ENCODE measurements around the gene RSBN1L. TPM values are rescaled to one million over a fixed set of nuclear protein-coding genes. Genes with fewer than 3 reads are reported as not detected.
"Not testable (repeated sequence)": the region's sequence is repeated elsewhere in the genome, so short reads cannot be mapped to it uniquely, and the experiment has no call there.

Gene RSBN1L
- total RNA-seq, 2 donors from 2014 or later = 20.1 to 25.5 TPM

DNA sequence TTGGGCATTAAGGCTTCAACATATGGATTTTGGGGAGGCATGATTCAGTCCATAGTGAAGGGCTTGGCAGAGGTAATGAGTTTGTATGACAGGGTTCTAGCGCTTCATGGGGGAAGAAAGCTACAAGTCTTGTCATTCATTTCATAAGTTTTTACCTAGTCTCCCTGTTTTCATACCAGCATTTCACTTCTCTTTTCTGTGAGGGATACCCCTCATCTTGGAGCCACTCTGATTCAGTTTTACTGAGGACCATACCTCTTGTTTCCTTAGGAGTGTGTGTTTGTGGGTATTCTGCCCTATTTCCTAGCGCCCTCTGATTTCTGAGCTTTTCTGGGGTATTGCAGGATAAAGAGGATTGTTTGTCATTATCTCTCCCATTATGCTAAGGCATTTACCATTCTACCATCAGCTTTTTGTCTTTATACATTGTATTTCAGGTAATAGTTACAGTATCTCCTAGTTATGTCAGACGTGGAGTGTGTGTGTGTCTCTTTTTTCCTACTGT is 6.8 kb downstream of the RSBN1L start:
- Histone ChIP-seq H3K27ac (no peak overlapping the region), H3K4me1 (peaks cover 3% of the 10 kb centered on the region), H3K36me3 (no peaks in the 10 kb centered on the region), H3K27me3 (no peaks in the 10 kb centered on the region), H3K9me3 (no peaks in the 10 kb centered on the region), H3K4me3 (no peak overlapping the region), H3K9ac (ENCODE audit: low read depth in 2 of 2, low read length in 2 of 2) (no peak overlapping the region)
- no peak for DNase-seq
- intact Hi-C loops (cut with DNase I) = loop anchor here (10.0 kb wide), 1 partner anchor 52 kb away; no protein-coding TSS in a partner anchor
- TF ChIP-seq CTCF (IDR thresholded peaks at IDR 0.05) = no peak

DNA sequence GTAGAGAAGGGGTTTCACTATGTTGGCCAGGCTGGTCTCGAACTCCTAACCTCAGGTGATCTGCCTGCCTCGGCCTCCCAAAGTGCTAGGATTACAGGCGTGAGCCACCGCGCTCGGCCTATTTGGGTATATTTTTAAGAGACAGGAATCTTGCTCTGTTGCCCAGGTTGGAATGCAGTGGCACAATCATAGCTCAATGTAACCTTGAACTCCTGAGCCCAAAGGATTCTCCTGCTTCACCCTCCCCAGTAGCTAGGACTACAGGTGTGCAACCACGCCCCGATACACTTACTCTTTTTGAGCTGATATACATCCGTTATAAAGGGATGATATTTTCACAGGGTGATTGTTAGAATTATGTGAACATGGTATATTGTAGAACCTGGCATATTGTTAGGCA is 7.4 kb downstream of the RSBN1L start:
- intact Hi-C loops (cut with DNase I) = loop anchor here (10.0 kb wide), 1 partner anchor 51 kb away; no protein-coding TSS in a partner anchor
- not testable (repeated sequence) for H3K9ac ChIP-seq (ENCODE audit: low read depth in 2 of 2, low read length in 2 of 2); H3K36me3 ChIP-seq; H3K4me3 ChIP-seq; H3K4me1 ChIP-seq; DNase-seq; H3K27me3 ChIP-seq; H3K9me3 ChIP-seq; H3K27ac ChIP-seq

- no peaks in the 10 kb centered on the region for H3K27me3 ChIP-seq
- no peak for DNase-seq
- H3K4me3 ChIP-seq = no peak overlapping the region
- no peak overlapping the region for H3K9ac ChIP-seq (ENCODE audit: low read depth in 2 of 2, low read length in 2 of 2)
- no peaks in the 10 kb centered on the region for H3K36me3 ChIP-seq
- no peak for TF ChIP-seq CTCF (IDR thresholded peaks at IDR 0.05)
- H3K4me1 ChIP-seq = no peaks in the 10 kb centered on the region
- intact Hi-C loops (cut with DNase I) = loop anchor here (10.0 kb wide), 1 partner anchor 47 kb away; no protein-coding TSS in a partner anchor
- no peaks in the 10 kb centered on the region for H3K9me3 ChIP-seq
- H3K27ac ChIP-seq = no peak overlapping the region
These were observed 11.3 kb downstream of the RSBN1L start for GRCh38 chr7:77707504-77707992.

- TF ChIP-seq CTCF (IDR thresholded peaks at IDR 0.05) = no peak
- Histone ChIP-seq H3K9me3 (no peaks in the 10 kb centered on the region), H3K4me3 (no peak overlapping the region), H3K9ac (ENCODE audit: low read depth in 2 of 2, low read length in 2 of 2) (no peak overlapping the region), H3K4me1 (no peaks in the 10 kb centered on the region), H3K27me3 (no peaks in the 10 kb centered on the region), H3K27ac (no peak overlapping the region), H3K36me3 (no peaks in the 10 kb centered on the region)
- DNase-seq = no peak
- intact Hi-C loops (cut with DNase I) = no loop called here
These were observed 13.8 kb downstream of the RSBN1L start for GRCh38 chr7:77710067-77710466.

DNA sequence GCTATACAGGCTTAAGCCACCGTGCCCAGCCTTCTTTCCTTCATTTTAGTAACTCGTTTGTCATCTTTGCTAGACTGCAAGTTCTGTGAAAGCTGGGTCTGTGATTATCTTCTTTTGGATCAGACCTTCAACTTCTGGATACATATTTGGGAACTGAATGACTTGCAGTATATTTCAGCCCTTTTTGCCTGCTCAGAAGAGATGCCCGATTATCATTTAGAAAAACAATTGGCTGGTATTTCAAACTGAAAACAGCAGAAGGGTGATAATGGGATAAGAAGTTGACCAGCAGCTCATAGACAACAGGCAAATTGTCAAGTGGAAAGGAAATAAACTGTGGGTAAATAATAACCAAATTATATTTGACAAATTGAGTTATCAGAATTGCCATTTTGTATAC is 14.6 kb downstream of the RSBN1L start:
- Histone ChIP-seq H3K9ac (ENCODE audit: low read depth in 2 of 2, low read length in 2 of 2) (no peak overlapping the region), H3K4me3 (no peak overlapping the region), H3K27me3 (no peaks in the 10 kb centered on the region), H3K27ac (no peak overlapping the region), H3K4me1 (no peaks in the 10 kb centered on the region), H3K9me3 (no peaks in the 10 kb centered on the region), H3K36me3 (no peaks in the 10 kb centered on the region)
- no peak for TF ChIP-seq CTCF (IDR thresholded peaks at IDR 0.05)
- no peak for DNase-seq
- intact Hi-C loops (cut with DNase I) = no loop called here

DNA sequence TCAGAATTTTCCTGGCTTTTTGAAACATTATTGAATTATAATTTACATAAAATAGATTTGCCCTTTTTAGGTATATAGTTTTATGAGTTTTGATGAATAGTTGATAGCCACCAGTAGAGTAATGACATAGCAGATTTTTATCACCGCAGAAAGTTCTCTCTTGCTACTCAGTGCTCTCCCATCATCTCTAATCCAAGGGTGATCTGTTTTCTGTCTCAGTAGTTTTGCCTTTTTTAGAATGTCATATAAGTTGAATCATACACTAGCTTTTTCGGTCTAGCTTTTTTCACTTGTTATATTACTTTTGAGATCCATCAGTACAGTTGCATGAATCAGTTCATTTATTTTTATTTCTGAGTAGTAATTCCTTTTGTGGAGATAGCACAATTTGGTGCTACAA is 17.9 kb downstream of the RSBN1L start:
- Histone ChIP-seq H3K4me1 (no peaks in the 10 kb centered on the region), H3K27ac (no peak overlapping the region), H3K4me3 (no peak overlapping the region), H3K9ac (ENCODE audit: low read depth in 2 of 2, low read length in 2 of 2) (no peak overlapping the region), H3K27me3 (no peaks in the 10 kb centered on the region), H3K9me3 (no peaks in the 10 kb centered on the region), H3K36me3 (no peaks in the 10 kb centered on the region)
- TF ChIP-seq CTCF (IDR thresholded peaks at IDR 0.05) = no peak
- intact Hi-C loops (cut with DNase I) = no loop called here
- DNase-seq = no peak

GRCh38 chr7:77714931-77715330 is 18.7 kb downstream of the RSBN1L start:
- H3K27me3 ChIP-seq; H3K36me3 ChIP-seq; intact Hi-C loops (cut with DNase I); H3K9ac ChIP-seq (ENCODE audit: low read depth in 2 of 2, low read length in 2 of 2); DNase-seq; H3K27ac ChIP-seq; H3K9me3 ChIP-seq; H3K4me3 ChIP-seq; H3K4me1 ChIP-seq: not testable (repeated sequence)
